Left hindlimb (tissue), 1 donor: ENCODE results near the gene IL25.

Source experiments
- DNase-seq: peaks from one replicate; pipeline ENCODE4 v3.0.0-alpha.2; 2018

The IL25 gene

GRCh38 chr14:23354990-23355389 is 17.6 kb upstream of the IL25 start:
- no peak for DNase-seq

GRCh38 chr14:23355871-23356435 is 16.7 kb upstream of the IL25 start:
- no peak for DNase-seq

GRCh38 chr14:23356662-23357061 is 15.9 kb upstream of the IL25 start:
- DNase-seq: no peak

- DNase-seq: no peak
Observed at GRCh38 chr14:23357261-23357660, 15.3 kb upstream of the IL25 start.

GRCh38 chr14:23358042-23358441 is 14.6 kb upstream of the IL25 start:
- DNase-seq: no peak

- no peak for DNase-seq
Observed at GRCh38 chr14:23358553-23359166, 13.9 kb upstream of the IL25 start.

- DNase-seq: no peak
Observed at GRCh38 chr14:23359167-23359626, 13.4 kb upstream of the IL25 start.

GRCh38 chr14:23359722-23360447 is 12.7 kb upstream of the IL25 start:
- DNase-seq: no peak

GRCh38 chr14:23360496-23360895 is 12.1 kb upstream of the IL25 start:
- no peak for DNase-seq

- no peak for DNase-seq
Observed at GRCh38 chr14:23361320-23361719, 11.3 kb upstream of the IL25 start.

- no peak for DNase-seq
Observed at GRCh38 chr14:23361763-23362162, 10.8 kb upstream of the IL25 start.

GRCh38 chr14:23362200-23362599 is 10.4 kb upstream of the IL25 start:
- no peak for DNase-seq

- DNase-seq: peak; percentile 68
Observed at GRCh38 chr14:23364164-23365035, 8.2 kb upstream of the IL25 start.

- peak; percentile 85 for DNase-seq
Observed at GRCh38 chr14:23365036-23365731, 7.4 kb upstream of the IL25 start, which contains the start of gene EFS. EFS (minus strand) TSS chr14:23365172; CDS start chr14:23365025, 147 bp downstream.

- DNase-seq: no peak
Observed at GRCh38 chr14:23365732-23366425, 6.7 kb upstream of the IL25 start.

GRCh38 chr14:23366426-23366921 is 6.1 kb upstream of the IL25 start:
- DNase-seq: peak; percentile 92

- no peak for DNase-seq
Observed at GRCh38 chr14:23370221-23370620, 2.4 kb upstream of the IL25 start.

GRCh38 chr14:23371865-23372264 is 744 bp upstream of the IL25 start:
- no peak for DNase-seq

- DNase-seq: no peak
Observed at GRCh38 chr14:23373041-23373440, 432 bp downstream of the IL25 start.

GRCh38 chr14:23375527-23376251 is 3.1 kb downstream of the IL25 start:
- no peak for DNase-seq
